ENCODE results near the gene NARF. TPM values are rescaled to one million over a fixed set of nuclear protein-coding genes. Genes with fewer than 3 reads are reported as not detected.

NARF gene
- total RNA-seq, 2 donors from 2014 or later = 86.2 to 94.4 TPM

DNA sequence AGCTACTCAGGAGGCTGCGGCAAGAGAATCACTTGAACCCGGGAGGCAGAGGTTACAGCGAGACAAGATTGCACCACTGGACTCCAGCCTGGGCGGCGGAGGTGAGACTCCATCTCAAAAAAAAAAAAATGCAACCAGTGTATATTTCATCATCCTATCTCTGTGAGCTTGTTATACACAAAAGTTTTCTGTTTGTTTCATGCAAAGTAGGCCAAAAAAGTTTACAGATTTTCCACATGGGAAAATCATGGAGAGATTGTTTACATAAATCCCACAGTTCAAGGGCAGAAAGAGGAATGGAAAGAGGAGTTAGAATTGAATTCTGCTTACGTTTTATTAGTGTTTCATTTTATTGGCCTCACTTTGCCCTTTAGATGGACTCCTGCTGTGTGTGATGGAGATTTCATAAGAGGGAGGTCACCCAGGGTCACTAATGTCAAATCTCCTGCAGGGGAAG lies 24.7 kb downstream of the NARF start:
- no peak overlapping the region for H3K4me3 Mint-ChIP-seq
- no peaks in the 10 kb centered on the region for H3K9me3 ChIP-seq (ENCODE audit: control insufficient read depth, low read length, poor library complexity, severe bottlenecking)
- H3K27me3 Mint-ChIP-seq = no peaks in the 10 kb centered on the region
- peaks cover 12% of the 10 kb centered on the region for H3K4me1 Mint-ChIP-seq
- DNase-seq = no peak
- no peak for ATAC-seq
- peaks cover 6% of the 10 kb centered on the region for H3K36me3 Mint-ChIP-seq (ENCODE audit: low read depth)
- H3K27ac Mint-ChIP-seq = no peak overlapping the region

DNA sequence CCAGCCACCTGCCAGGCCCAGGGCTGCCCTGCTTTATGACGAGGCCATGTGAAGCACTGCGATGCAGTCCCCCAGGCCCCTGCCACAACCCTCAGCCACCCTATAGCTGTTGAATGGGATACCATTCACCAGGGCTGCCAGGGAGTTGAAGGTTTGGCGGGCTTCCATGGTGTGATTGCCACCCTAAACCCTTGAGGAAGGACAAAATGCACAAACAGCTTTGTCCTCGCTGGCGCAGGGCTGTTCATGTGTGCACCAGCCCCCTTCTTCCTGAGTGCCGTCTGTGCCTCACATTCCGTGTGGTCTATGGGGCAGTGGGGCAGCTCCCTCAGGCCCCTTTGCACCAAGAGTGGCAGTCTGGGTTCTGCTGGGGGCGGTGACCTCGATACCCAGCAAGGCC lies 25.3 kb downstream of the NARF start:
- Mint-ChIP-seq H3K27ac (no peak overlapping the region), H3K27me3 (no peaks in the 10 kb centered on the region), H3K36me3 (ENCODE audit: low read depth) (peaks cover 6% of the 10 kb centered on the region), H3K4me3 (no peak overlapping the region), H3K4me1 (peaks cover 12% of the 10 kb centered on the region)
- no peaks in the 10 kb centered on the region for H3K9me3 ChIP-seq (ENCODE audit: control insufficient read depth, low read length, poor library complexity, severe bottlenecking)
- ATAC-seq (no peak), DNase-seq (no peak)

DNA sequence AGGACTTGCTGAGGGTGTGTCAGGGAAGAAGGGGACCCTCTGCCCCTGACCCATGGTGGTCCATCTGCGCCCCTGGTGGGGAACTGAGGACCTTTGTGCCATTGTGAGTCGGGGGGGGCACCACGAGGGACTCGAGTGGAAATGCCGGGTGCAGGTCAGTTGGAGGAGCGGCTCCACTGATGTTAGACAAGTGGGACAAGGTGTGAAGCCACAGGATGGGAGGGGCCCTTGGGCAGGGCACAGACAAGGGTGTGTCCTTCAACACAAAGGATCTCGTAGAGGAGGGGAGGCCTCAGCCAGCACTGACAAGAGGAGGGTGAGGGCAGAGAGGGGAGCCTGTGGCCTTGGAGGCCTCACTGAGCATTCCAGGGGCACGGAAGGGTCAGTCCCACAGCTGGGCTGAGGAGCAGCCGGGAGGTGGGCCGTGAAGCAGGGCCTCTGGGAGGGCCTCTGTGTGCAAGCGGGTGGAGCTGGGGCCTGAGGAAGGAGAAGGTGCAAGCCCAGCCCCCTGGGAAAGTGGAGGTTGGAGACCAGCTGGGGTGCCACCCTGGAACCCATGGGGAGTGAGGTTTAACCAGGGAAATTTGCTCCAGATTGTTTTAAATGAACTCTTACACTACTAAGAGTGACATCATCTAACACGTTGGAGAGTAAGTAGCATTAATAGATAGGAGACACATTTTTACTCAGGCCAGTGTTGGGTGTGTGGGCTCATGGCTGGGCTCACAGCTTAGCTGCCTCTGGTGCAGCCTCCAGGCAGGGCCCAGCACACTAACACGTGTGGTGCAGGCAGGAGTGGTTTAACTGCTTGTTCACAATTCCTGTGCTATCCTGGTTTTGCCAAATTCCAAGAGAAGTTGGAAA lies 27.9 kb downstream of the NARF start:
- no peak for ATAC-seq
- no peaks in the 10 kb centered on the region for H3K36me3 Mint-ChIP-seq (ENCODE audit: low read depth)

DNA sequence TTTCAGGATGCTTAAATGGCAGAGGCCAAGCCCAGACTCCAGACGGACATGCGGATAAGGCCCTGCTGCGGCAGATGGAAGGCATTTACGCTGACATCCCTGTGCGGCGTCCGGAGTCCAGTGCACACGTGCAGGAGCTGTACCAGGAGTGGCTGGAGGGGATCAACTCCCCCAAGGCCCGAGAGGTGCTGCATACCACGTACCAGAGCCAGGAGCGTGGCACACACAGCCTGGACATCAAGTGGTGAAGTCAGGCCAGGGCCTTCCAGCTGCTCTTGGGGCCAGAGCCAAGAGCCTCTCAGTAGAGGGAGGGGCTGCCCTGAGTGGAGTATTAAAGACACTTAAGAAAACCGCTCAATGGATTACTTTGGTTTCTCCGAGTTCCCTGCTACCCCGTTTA lies 29.4 kb downstream of the NARF start:
- Mint-ChIP-seq H3K27me3 (no peaks in the 10 kb centered on the region), H3K36me3 (ENCODE audit: low read depth) (no peaks in the 10 kb centered on the region), H3K4me1 (peaks cover 10% of the 10 kb centered on the region), H3K4me3 (no peak overlapping the region), H3K27ac (peak overlapping the region; percentile 8)
- DNase-seq (no peak), ATAC-seq (no peak)
- no peaks in the 10 kb centered on the region for H3K9me3 ChIP-seq (ENCODE audit: control insufficient read depth, low read length, poor library complexity, severe bottlenecking)

More for the DNA sequence above, 27.9 kb downstream of the NARF start:
- Mint-ChIP-seq H3K27ac (peak overlapping the region; percentile 88), H3K4me3 (peak overlapping the region; percentile 47), H3K27me3 (no peaks in the 10 kb centered on the region), H3K4me1 (peaks cover 10% of the 10 kb centered on the region)
- no peaks in the 10 kb centered on the region for H3K9me3 ChIP-seq (ENCODE audit: control insufficient read depth, low read length, poor library complexity, severe bottlenecking)
- no peak for DNase-seq

DNA sequence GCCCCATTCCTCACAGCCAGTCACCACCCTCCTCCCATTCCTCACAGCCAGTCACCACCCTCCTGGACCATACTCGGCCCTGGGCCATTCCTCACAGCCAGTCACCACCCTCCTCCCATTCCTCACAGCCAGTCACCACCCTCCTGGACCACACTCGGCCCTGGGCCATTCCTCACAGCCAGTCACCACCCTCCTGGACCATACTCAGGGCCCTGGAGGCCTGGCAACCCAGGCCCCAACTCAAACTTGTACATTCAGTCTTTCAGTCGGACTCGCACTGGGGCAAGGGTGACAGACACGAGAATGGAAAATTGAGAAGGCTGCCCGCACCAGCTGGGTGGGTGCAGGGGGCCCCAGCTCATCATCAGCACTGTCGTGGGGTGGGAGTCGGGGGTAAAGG lies 30.6 kb downstream of the NARF start:
- no peak for ATAC-seq
- Mint-ChIP-seq H3K4me1 (peaks cover 10% of the 10 kb centered on the region), H3K36me3 (ENCODE audit: low read depth) (no peaks in the 10 kb centered on the region), H3K4me3 (no peak overlapping the region), H3K27ac (no peak overlapping the region), H3K27me3 (no peaks in the 10 kb centered on the region)
- no peak for DNase-seq
- no peaks in the 10 kb centered on the region for H3K9me3 ChIP-seq (ENCODE audit: control insufficient read depth, low read length, poor library complexity, severe bottlenecking)

DNA sequence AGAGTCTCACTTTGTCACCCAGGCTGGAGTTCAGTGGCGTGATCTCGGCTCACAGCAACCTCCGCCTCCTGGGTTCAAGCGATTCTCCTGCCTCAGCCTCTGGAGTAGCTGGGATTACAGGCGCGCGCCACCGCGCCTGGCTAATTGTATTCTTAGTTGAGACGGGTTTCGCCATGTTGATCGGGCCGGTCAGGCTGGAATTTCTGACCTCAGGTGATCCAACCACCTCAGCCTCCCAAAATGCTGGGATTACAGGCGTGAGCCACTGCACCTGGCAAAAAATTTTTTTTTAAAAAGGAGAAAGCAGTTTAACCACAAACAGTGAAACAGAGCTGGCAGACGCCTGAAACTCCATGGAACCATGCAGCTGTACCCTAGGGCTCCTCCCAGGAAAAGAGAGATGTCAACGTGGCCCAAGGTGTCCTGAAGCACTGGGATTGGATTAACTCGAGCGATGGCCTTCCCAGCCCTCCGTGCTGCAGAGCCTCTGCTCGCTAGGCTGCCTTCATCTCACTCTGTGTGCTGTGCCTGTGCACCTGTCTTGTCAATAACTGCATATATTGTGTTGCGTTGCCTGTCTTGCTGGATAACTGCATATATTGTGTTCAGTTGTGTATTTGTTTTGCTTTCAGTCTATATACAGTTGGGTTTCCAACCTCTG lies 31.4 kb downstream of the NARF start:
- no peak for DNase-seq
- H3K9me3 ChIP-seq (ENCODE audit: control insufficient read depth, low read length, poor library complexity, severe bottlenecking) = no peaks in the 10 kb centered on the region
- H3K27ac Mint-ChIP-seq = peak overlapping the region; percentile 63
- ATAC-seq = no peak
- H3K27me3 Mint-ChIP-seq = no peaks in the 10 kb centered on the region
- peaks cover 18% of the 10 kb centered on the region for H3K4me1 Mint-ChIP-seq
- no peaks in the 10 kb centered on the region for H3K36me3 Mint-ChIP-seq (ENCODE audit: low read depth)
- no peak overlapping the region for H3K4me3 Mint-ChIP-seq

DNA sequence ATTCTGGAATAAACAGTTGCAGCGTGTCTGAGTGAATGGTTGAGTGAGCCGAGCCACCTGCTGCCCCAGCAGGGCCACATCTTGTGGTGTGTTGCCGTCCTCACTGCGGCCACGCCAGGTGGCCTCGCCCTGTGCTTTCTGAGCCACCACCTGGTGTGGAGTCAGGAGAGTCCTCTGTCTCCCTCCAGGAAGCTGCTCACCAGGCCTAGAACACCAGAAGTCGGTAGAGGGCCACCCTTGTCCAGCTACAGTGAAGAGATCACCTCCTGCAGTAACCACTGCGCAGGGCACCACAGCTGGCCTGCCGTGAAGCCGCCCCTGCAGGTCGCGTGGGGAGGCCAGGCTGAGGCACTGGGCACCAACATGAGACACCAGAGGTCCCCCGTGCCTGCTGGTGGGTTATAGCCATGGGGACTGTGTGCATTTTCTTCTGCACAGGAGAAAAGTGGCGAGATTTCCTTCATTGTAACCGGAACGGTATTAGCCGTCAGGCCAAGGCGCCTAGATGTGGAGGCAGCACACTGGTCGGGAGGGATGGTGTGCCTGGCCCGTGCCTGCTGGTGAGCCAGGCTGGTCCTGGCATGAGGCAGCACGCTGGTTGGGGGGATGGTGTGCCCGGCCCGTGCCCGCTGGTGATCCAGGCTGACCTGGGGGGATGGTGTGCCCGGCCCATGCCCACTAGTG lies 32.1 kb downstream of the NARF start:
- Mint-ChIP-seq H3K36me3 (ENCODE audit: low read depth) (no peaks in the 10 kb centered on the region), H3K27me3 (no peaks in the 10 kb centered on the region), H3K4me3 (no peak overlapping the region), H3K27ac (peak overlapping the region; percentile 63), H3K4me1 (peaks cover 18% of the 10 kb centered on the region)
- ATAC-seq (no peak), DNase-seq (no peak)
- no peaks in the 10 kb centered on the region for H3K9me3 ChIP-seq (ENCODE audit: control insufficient read depth, low read length, poor library complexity, severe bottlenecking)

DNA sequence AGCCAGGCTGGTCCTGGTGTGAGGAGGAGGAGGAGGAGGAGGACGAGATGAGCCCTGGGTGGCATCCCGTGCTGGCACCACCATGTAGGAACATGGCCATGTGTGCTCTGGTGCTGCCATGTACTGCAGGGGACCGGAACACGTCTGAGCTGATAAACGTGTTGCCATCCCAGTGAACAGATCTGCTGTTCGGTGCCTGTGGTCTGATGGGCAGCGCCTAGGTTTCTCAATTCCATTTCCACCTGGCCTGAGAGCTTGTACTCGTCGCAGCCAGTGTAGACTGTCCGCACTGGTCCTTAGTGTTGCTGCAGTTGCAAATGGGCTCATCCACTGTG lies 32.6 kb downstream of the NARF start:
- no peak overlapping the region for H3K4me3 Mint-ChIP-seq
- H3K27me3 Mint-ChIP-seq = no peaks in the 10 kb centered on the region
- no peaks in the 10 kb centered on the region for H3K9me3 ChIP-seq (ENCODE audit: control insufficient read depth, low read length, poor library complexity, severe bottlenecking)
- H3K27ac Mint-ChIP-seq = peak overlapping the region; percentile 21
- DNase-seq = no peak
- peaks cover 14% of the 10 kb centered on the region for H3K4me1 Mint-ChIP-seq
- no peaks in the 10 kb centered on the region for H3K36me3 Mint-ChIP-seq (ENCODE audit: low read depth)
- ATAC-seq = no peak

DNA sequence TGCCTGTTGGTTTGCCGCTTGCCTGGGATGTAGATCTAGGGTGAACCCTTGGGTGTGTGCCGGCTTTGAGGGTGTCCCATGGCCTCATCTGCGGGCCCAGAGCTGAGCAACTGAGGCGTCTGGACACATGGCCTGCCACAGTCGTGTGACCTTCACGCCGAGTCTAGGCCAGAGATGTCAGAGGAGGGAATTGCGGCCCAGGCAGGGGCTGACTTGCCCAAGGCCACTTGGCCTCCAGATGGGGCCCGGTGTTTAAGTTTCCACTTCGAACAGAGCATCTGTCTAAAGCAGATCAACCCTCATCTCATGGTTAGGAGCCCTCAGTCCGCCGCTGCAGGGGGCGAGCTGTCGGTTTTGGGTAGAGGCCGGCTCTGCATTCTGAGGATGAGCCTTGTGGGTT lies 33.0 kb downstream of the NARF start:
- Mint-ChIP-seq H3K27me3 (no peaks in the 10 kb centered on the region), H3K4me1 (peaks cover 10% of the 10 kb centered on the region), H3K27ac (peak overlapping the region; percentile 21), H3K36me3 (ENCODE audit: low read depth) (no peaks in the 10 kb centered on the region), H3K4me3 (no peak overlapping the region)
- DNase-seq (no peak), ATAC-seq (no peak)
- H3K9me3 ChIP-seq (ENCODE audit: control insufficient read depth, low read length, poor library complexity, severe bottlenecking) = no peaks in the 10 kb centered on the region

DNA sequence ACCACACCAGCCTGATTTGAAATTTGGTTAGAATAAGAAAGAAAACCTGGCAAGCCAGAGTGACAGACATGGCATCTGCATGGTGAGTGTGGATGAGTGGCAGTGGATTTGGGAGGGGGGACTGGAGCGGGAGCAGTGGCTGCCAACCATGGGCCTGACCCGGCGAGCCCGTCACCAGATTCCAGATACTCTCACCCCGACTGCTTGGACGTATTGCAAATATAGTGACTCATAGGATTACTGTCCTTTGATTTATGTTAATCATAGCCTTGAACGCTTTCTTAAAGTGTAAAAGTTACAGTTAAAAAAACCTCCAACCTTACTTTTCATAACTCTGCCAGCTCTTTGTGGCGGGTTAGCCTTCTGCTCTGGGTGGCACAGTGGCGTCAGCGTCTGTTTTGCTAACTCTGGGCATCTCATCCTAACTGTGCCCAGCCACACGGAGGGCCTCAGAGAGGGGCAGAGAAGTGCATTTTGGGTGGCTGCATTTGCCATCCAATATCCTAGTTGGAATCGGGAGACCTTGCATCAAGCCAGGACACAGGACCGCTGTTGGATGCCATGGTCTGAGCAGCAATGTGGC lies 34.2 kb downstream of the NARF start:
- peaks cover 8% of the 10 kb centered on the region for H3K4me1 Mint-ChIP-seq
- no peak overlapping the region for H3K4me3 Mint-ChIP-seq
- H3K27me3 Mint-ChIP-seq = no peaks in the 10 kb centered on the region
- H3K9me3 ChIP-seq (ENCODE audit: control insufficient read depth, low read length, poor library complexity, severe bottlenecking) = no peaks in the 10 kb centered on the region
- H3K27ac Mint-ChIP-seq = no peak overlapping the region
- no peaks in the 10 kb centered on the region for H3K36me3 Mint-ChIP-seq (ENCODE audit: low read depth)
- no peak for DNase-seq
- no peak for ATAC-seq

DNA sequence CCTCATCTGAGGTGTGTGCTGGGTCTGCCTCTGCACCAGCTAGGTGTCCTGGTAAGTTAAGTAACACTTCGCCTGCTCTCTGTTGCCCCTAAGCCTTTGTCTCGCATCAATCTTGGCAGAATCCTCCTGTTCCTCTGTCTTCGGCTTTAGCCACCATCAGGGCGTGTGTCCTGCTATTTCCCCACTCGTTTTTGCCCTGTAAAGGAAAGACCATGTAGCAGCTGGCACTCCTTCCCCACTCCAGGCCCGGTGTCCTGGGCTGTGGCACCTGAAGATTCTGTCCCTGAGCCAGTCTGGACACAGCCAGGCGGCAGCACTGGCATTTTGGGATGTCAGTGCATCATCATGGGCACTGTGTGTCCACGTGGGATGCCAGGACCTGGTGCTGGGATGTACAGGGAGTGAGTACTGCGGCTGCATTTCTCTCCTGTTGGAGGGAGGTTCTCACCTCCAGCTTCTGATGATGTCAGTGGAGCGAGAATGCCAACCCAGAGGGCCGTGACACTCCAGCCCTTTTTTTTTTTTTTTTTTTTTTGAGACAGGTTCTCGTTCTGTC lies 34.8 kb downstream of the NARF start:
- no peaks in the 10 kb centered on the region for H3K9me3 ChIP-seq (ENCODE audit: control insufficient read depth, low read length, poor library complexity, severe bottlenecking)
- Mint-ChIP-seq H3K27me3 (no peaks in the 10 kb centered on the region), H3K4me1 (peaks cover 11% of the 10 kb centered on the region), H3K4me3 (no peak overlapping the region), H3K36me3 (ENCODE audit: low read depth) (no peaks in the 10 kb centered on the region), H3K27ac (peak overlapping the region; percentile 81)
- no peak for DNase-seq
- no peak for ATAC-seq

DNA sequence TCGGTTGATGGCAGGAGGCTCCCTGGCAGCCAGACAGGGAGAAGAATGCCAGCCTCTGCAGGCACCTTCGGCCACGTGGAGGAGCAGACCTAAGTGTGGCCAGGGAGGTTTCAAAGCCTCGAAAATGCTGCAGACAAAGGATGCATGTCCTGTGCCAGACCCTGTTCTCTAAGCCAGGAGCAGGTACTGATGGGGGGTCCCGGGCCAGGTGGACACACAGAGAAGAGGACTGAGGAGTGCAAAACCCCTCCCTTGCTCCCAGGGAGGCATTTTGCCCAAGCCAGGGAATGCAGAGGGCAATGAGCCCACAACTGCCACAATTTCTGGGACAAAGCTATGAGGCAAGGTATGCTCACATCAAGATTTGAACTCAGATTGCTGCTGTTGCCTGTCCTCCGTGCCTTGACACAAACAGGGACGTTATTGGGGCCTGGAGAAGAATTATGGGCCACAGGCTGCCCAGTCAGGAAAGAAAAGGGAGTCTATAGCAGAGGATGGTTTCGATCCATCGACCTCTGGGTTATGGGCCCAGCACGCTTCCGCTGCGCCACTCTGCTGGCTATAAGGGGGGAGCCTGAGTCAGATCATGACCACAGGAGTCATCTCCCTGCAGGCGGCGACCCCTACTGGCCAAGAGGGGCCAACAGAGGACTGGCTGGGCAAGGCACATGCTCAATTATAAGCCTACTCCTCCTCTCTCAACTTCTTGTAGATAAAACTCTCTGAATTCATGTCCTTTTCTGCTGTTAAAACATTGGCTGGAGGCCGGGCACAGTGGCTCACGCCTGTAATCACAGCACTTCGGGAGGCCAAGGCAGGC lies 35.9 kb downstream of the NARF start:
- no peaks in the 10 kb centered on the region for H3K9me3 ChIP-seq (ENCODE audit: control insufficient read depth, low read length, poor library complexity, severe bottlenecking)
- peaks cover 11% of the 10 kb centered on the region for H3K4me1 Mint-ChIP-seq
- DNase-seq = peak; percentile 65 to 85 (median 69)
- peak overlapping the region; percentile 82 for H3K4me3 Mint-ChIP-seq
- no peaks in the 10 kb centered on the region for H3K36me3 Mint-ChIP-seq (ENCODE audit: low read depth)
- peak; percentile 72 for ATAC-seq
- peak overlapping the region; percentile 81 for H3K27ac Mint-ChIP-seq
- H3K27me3 Mint-ChIP-seq = no peaks in the 10 kb centered on the region
